K562 (cell line): ENCODE results near the gene ZBTB38. TPM values are rescaled to one million over a fixed set of nuclear protein-coding genes. Genes with fewer than 3 reads are reported as not detected.

Experiments
- CXXC5 ChIP-seq: fragments of 250-450 bp; sonication (Bioruptor Pico); IDR thresholded peaks from 2 replicates; pipeline ENCODE4 v1.8.0; 2022; ENCODE audit warnings: inconsistent platforms, mild to moderate bottlenecking, moderate library complexity
- PHF8 ChIP-seq: fragments of 200-600 bp; sonication (generic); IDR thresholded peaks from 2 replicates; pipeline ENCODE4 v1.6.1; 2012; ENCODE audit warnings: mixed run types, mild to moderate bottlenecking, inconsistent platforms, low read length, moderate library complexity, borderline replicate concordance
- PRMT5 ChIP-seq: sonication (generic); formaldehyde crosslinking; IDR thresholded peaks from 2 replicates; pipeline ENCODE4 v1.5.0; 2020; ENCODE audit warnings: missing genetic modification reagents
- TSC22D4 ChIP-seq: fragments of 450-650 bp; IDR thresholded peaks from 2 replicates; pipeline ENCODE4 v1.6.1; 2016; ENCODE audit warnings: missing genetic modification characterization, missing biosample characterization, control low read depth
- ZNF766 ChIP-seq: fragments of 200-800 bp; sonication (Bioruptor generic); conservative IDR thresholded peaks from 2 replicates; pipeline ENCODE4 v1.6.1; 2016; ENCODE audit warnings: missing genetic modification characterization, missing compliant biosample characterization
- polyA plus RNA-seq, 8 experiments: library from polyadenylated mRNA; depleted of rRNA in 4 of 8; stranded (reverse) in 5 of 8; unstranded in 3 of 8; fragments of >200 nt; fragmentation: Nextera tagmentation in 2 of 8; fragmentation: Illumina TruSeq in 1 of 8; extraction: Ambion mirVana in 2 of 8; extraction: Trizol in 1 of 8; gene quantifications; 2 replicates each; pipeline versions ENCODE4 v1.2.1 to v1.2.3, GENCODE V29; 2011 to 2014; ENCODE audit warnings: inconsistent platforms in 1 of 8, missing spikeins in 1 of 8
- total RNA-seq, 7 experiments: library from RNA; depleted of rRNA in 6 of 7; stranded (reverse); fragments of >200 nt in 6 of 7; fragmentation: Illumina TruSeq in 2 of 7; extraction: Trizol in 2 of 7; gene quantifications; 2 replicates each; pipeline versions ENCODE4 v1.2.1 to v1.2.3, GENCODE V29; 2011 to 2021; ENCODE audit warnings: low replicate concordance in 1 of 7
- TF ChIP-seq, protein P1 (sequence below): fragments of 450-650 bp; IDR thresholded peaks from 2 replicates; pipeline ENCODE4 v1.6.1; 2017; ENCODE audit warnings: antibody characterized with exemption, mild to moderate bottlenecking
- TF ChIP-seq, protein P2 (sequence below): fragments of 250-450 bp; sonication (Bioruptor Pico); IDR thresholded peaks from 2 replicates; pipeline ENCODE4 v1.4.0; 2020
- TF ChIP-seq, protein P3 (sequence below), 2 experiments: fragments of 450-650 bp; IDR thresholded peaks; 2 replicates each; pipeline ENCODE4 v1.6.1; 2016

Gene ZBTB38
- total and polyA plus RNA-seq, 9 of the 15 experiments (the other 6 are each of a cell fraction or from before 2014, with no cell fraction given) = 12.1 to 39.4 (median 22.9) TPM

DNA sequence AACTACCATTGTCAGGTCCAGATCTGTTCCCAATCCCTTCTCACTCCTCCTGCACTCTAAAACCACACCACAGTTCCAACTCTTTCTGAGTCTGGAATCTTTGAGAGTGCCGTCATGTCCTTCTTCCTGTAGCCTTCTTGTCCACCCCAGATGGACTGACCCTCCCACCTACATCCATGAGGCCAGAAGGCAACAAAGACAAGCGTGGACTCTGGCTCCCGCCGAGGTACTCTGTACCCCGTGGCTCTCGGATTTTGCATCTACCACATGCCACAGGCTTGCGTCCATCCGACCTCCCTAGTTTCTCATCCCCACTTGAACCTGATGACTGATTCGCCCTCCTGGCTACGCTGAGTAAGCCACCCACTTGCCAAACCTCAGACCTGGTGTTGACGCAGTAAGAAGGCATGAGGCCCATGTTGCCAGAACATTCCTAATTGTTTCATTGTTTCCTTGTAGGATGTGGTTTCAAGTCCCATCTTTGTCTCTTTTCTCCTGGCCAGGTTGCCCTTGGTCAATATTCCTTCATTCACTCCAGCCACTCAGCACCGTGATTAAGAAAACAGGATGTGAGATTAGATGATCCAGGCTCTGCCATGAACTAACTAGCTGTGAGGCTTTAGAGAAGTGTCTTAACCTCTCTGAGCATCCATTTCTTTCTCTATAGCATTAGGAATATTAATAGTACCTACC, 1.1 kb upstream of the ZBTB38 start (continued):
- TF ChIP-seq PHF8 (no peak; the same call in 1 of the 2 replicates), CXXC5 (CRISPR knock-in tag) (no peak; the same call in 1 of the 2 replicates), PRMT5 (CRISPR knock-in tag) (no peak), ZNF766 (CRISPR knock-in tag) (peak; percentile 58; the same call in 1 of the 2 replicates), TSC22D4 (tag) (no peak)
- TF ChIP-seq, protein P1, sequence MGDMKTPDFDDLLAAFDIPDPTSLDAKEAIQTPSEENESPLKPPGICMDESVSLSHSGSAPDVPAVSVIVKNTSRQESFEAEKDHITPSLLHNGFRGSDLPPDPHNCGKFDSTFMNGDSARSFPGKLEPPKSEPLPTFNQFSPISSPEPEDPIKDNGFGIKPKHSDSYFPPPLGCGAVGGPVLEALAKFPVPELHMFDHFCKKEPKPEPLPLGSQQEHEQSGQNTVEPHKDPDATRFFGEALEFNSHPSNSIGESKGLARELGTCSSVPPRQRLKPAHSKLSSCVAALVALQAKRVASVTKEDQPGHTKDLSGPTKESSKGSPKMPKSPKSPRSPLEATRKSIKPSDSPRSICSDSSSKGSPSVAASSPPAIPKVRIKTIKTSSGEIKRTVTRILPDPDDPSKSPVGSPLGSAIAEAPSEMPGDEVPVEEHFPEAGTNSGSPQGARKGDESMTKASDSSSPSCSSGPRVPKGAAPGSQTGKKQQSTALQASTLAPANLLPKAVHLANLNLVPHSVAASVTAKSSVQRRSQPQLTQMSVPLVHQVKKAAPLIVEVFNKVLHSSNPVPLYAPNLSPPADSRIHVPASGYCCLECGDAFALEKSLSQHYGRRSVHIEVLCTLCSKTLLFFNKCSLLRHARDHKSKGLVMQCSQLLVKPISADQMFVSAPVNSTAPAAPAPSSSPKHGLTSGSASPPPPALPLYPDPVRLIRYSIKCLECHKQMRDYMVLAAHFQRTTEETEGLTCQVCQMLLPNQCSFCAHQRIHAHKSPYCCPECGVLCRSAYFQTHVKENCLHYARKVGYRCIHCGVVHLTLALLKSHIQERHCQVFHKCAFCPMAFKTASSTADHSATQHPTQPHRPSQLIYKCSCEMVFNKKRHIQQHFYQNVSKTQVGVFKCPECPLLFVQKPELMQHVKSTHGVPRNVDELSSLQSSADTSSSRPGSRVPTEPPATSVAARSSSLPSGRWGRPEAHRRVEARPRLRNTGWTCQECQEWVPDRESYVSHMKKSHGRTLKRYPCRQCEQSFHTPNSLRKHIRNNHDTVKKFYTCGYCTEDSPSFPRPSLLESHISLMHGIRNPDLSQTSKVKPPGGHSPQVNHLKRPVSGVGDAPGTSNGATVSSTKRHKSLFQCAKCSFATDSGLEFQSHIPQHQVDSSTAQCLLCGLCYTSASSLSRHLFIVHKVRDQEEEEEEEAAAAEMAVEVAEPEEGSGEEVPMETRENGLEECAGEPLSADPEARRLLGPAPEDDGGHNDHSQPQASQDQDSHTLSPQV = peak; percentile 72; the same call in 1 of the 2 replicates
- TF ChIP-seq, protein P2, sequence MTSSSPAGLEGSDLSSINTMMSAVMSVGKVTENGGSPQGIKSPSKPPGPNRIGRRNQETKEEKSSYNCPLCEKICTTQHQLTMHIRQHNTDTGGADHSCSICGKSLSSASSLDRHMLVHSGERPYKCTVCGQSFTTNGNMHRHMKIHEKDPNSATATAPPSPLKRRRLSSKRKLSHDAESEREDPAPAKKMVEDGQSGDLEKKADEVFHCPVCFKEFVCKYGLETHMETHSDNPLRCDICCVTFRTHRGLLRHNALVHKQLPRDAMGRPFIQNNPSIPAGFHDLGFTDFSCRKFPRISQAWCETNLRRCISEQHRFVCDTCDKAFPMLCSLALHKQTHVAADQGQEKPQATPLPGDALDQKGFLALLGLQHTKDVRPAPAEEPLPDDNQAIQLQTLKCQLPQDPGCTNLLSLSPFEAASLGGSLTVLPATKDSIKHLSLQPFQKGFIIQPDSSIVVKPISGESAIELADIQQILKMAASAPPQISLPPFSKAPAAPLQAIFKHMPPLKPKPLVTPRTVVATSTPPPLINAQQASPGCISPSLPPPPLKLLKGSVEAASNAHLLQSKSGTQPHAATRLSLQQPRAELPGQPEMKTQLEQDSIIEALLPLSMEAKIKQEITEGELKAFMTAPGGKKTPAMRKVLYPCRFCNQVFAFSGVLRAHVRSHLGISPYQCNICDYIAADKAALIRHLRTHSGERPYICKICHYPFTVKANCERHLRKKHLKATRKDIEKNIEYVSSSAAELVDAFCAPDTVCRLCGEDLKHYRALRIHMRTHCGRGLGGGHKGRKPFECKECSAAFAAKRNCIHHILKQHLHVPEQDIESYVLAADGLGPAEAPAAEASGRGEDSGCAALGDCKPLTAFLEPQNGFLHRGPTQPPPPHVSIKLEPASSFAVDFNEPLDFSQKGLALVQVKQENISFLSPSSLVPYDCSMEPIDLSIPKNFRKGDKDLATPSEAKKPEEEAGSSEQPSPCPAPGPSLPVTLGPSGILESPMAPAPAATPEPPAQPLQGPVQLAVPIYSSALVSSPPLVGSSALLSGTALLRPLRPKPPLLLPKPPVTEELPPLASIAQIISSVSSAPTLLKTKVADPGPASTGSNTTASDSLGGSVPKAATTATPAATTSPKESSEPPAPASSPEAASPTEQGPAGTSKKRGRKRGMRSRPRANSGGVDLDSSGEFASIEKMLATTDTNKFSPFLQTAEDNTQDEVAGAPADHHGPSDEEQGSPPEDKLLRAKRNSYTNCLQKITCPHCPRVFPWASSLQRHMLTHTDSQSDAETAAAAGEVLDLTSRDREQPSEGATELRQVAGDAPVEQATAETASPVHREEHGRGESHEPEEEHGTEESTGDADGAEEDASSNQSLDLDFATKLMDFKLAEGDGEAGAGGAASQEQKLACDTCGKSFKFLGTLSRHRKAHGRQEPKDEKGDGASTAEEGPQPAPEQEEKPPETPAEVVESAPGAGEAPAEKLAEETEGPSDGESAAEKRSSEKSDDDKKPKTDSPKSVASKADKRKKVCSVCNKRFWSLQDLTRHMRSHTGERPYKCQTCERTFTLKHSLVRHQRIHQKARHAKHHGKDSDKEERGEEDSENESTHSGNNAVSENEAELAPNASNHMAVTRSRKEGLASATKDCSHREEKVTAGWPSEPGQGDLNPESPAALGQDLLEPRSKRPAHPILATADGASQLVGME (CRISPR knock-in tag) = no peak
- TF ChIP-seq, protein P3, sequence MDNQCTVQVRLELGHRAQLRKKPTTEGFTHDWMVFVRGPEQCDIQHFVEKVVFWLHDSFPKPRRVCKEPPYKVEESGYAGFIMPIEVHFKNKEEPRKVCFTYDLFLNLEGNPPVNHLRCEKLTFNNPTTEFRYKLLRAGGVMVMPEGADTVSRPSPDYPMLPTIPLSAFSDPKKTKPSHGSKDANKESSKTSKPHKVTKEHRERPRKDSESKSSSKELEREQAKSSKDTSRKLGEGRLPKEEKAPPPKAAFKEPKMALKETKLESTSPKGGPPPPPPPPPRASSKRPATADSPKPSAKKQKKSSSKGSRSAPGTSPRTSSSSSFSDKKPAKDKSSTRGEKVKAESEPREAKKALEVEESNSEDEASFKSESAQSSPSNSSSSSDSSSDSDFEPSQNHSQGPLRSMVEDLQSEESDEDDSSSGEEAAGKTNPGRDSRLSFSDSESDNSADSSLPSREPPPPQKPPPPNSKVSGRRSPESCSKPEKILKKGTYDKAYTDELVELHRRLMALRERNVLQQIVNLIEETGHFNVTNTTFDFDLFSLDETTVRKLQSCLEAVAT (IDR thresholded peaks at IDR 0.05) = no peak; a peak in 1 of 4 replicates
